Breast epithelium (tissue), 4 donors: Measurements from ENCODE around the gene CPN2. TPM values are rescaled to one million over a fixed set of nuclear protein-coding genes. Genes with fewer than 3 reads are reported as not detected.

Source experiments
- DNase-seq, 2 donors: peaks; one replicate each; pipeline ENCODE4 v3.0.0-alpha.2; 2019; ENCODE audit warnings: low spot score in 2 of 2
- H3K27ac ChIP-seq, 2 donors: fragments of 200-600 bp; sonication (generic) in 1 of 2; one replicate each; pipeline ENCODE4 v1.5.1; 2016 to 2019; ENCODE audit warnings: mild to moderate bottlenecking in 1 of 2
- H3K27me3 ChIP-seq, 2 donors: fragments of 200-600 bp; sonication (generic) in 1 of 2; one replicate each; pipeline versions ENCODE4 v1.5.1 to v1.6.0; 2017 to 2019; ENCODE audit warnings: control low read depth in 1 of 2, mild to moderate bottlenecking in 1 of 2
- H3K36me3 ChIP-seq: fragments of 200-600 bp; one replicate; pipeline ENCODE4 v1.5.1; 2019
- H3K4me1 ChIP-seq, 2 donors: fragments of 200-600 bp; sonication (generic); one replicate each; pipeline ENCODE4 v1.5.1; 2016 to 2019; ENCODE audit warnings: control low read depth in 1 of 2
- H3K4me3 ChIP-seq, 3 donors: fragments of 200-600 bp; sonication (generic); 1 replicate in 2 of 3; 2 replicates in 1 of 3; pipeline ENCODE4 v1.5.1; 2016 to 2019; ENCODE audit warnings: mild to moderate bottlenecking in 3 of 3, moderate library complexity in 2 of 3
- H3K9me3 ChIP-seq, 2 donors: fragments of 200-600 bp; sonication (generic) in 1 of 2; one replicate each; pipeline ENCODE4 v1.5.1; 2016 to 2019; ENCODE audit warnings: control low read depth in 1 of 2
- CTCF ChIP-seq, 3 donors: fragments of 450-650 bp; IDR thresholded peaks; one replicate each; pipeline ENCODE4 v1.5.1; 2016 to 2017; ENCODE audit warnings: antibody characterized with exemption in 3 of 3, mild to moderate bottlenecking in 3 of 3, moderate library complexity in 3 of 3
- POLR2A ChIP-seq: fragments of 450-650 bp; IDR thresholded peaks from one replicate; pipeline ENCODE4 v1.6.1; 2016; ENCODE audit warnings: antibody characterized with exemption, mild to moderate bottlenecking, moderate library complexity
- POLR2AphosphoS5 ChIP-seq, 3 donors: sonication (generic); formaldehyde crosslinking; IDR thresholded peaks; one replicate each; pipeline ENCODE4 v1.6.1; 2017; ENCODE audit warnings: antibody characterized with exemption in 3 of 3
- intact Hi-C: fragments of 100-400 bp; cut with DNase I; formaldehyde crosslinking; loops from one replicate; pipeline ENCODE4 v1.15.1; 2023; ENCODE audit warnings: low total_unique reads
- total RNA-seq, 3 donors: library from RNA; depleted of rRNA; stranded (reverse); fragments of >200 nt; gene quantifications; one replicate each; pipeline ENCODE4 v1.1.0, GENCODE V29; 2016

CPN2 gene, protein sequence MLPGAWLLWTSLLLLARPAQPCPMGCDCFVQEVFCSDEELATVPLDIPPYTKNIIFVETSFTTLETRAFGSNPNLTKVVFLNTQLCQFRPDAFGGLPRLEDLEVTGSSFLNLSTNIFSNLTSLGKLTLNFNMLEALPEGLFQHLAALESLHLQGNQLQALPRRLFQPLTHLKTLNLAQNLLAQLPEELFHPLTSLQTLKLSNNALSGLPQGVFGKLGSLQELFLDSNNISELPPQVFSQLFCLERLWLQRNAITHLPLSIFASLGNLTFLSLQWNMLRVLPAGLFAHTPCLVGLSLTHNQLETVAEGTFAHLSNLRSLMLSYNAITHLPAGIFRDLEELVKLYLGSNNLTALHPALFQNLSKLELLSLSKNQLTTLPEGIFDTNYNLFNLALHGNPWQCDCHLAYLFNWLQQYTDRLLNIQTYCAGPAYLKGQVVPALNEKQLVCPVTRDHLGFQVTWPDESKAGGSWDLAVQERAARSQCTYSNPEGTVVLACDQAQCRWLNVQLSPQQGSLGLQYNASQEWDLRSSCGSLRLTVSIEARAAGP
- total RNA-seq: under 1 TPM in 1 of 3 donors, not detected in 2; 0.16 TPM

DNA sequence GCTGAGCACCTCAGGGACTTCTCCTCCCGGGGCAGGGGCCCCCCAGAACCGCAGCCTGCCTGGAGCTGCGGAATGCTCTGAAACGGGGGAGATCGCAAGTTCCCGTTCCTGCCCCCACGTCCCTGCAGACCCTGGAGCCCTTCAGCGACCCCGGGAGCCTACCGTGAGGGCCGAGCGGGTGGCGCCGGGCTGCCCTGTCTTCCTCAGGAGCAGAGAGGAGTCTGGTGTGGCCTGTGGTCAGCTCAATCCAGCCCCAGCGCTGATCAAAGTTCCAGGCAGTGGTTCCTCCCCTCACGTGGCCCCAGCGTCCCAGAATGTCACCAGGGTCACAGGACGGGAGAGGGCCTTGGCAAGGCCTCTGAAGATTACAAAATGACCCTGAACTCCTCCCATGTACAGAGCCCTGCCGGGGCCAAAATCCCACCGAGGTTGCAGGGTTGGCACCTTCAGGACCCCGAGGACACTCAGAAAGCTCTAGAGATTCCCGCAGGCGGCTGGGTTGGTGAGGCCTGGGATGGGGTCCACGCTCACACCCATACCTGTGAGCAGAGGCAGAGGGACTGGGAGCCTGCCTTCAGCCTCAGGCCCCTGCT lies at the start of gene CPN2:
CPN2 (minus strand) TSS at position 249 of the 593 bp plus-strand sequence. CDS start 8,626 bp downstream, outside the sequence.
- no peak for TF ChIP-seq POLR2A
- TF ChIP-seq POLR2AphosphoS5 (IDR thresholded peaks at IDR 0.05): no peak
- TF ChIP-seq CTCF (IDR thresholded peaks at IDR 0.05): no peak
- Histone ChIP-seq H3K27me3 (no peaks in the 10 kb centered on the region), H3K4me3 (no peak within 1 kb of the TSS), H3K4me1 (no peaks in the 10 kb centered on the region), H3K27ac (no peak within 1 kb of the TSS), H3K36me3 (no peaks in the 10 kb centered on the region), H3K9me3 (no peaks in the 10 kb centered on the region)
- DNase-seq: no peak
- intact Hi-C loops: no loop called here

DNA sequence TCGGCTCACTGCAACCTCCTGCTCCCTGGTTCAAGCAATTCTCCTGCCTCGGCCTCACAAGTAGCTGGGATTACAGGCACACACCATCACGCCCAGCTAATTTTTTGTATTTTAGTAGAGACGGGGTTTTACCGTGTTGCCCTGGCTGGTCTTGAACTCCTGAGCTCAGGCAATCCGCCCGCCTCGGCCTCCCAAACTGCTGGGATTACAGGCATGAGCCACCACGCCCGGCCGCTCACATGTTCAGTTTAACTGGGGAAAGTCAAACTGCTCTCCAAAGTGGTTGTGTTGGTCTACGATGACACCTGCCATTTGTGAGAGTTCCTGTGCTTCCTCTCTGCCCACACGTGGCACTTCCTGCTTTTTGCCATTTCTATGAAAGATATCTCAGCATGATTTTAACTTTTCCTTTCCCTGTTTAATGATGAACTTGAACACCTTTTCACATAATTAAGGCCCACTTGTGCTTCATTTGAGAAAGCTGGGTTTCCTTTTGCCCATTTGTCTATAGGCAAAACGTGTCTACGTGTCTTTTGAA lies 48.8 kb upstream of the CPN2 start:
- DNase-seq: no peak
- no peaks in the 10 kb centered on the region for H3K36me3 ChIP-seq
- no peaks in the 10 kb centered on the region for H3K9me3 ChIP-seq
- TF ChIP-seq POLR2AphosphoS5 (IDR thresholded peaks at IDR 0.05): no peak
- no peak for TF ChIP-seq CTCF (IDR thresholded peaks at IDR 0.05)
- no peak for TF ChIP-seq POLR2A
- H3K4me3 ChIP-seq: no peak overlapping the region
- peaks cover 0 to 17% of the 10 kb centered on the region in 2 donors for H3K27me3 ChIP-seq
- no peak overlapping the region for H3K27ac ChIP-seq
- no peaks in the 10 kb centered on the region for H3K4me1 ChIP-seq
- intact Hi-C loops: loop anchor here (10.0 kb wide), 1 partner anchor 65 kb away; no protein-coding TSS in a partner anchor

DNA sequence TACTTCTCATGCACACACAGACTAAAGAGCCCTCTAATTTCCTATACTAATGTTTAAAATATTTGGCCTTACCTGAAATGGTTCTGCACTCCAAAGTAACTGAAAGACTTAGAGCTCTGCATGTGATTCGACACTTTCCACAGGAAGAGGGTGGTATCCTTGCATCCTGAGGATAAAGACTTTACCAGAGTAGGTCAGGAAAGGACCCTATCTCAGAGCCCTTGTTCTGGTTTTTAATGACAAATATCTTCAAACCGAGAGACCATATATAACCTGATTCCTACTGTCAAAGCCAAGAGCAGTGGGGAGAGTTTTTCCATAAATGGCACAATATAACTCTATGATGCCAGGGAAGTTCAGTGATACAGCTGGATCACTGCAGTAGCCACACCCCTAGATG lies 48.0 kb upstream of the CPN2 start, which contains the start of gene GP5:
GP5 (minus strand) TSS at position 101 of the 400 bp plus-strand sequence. CDS start 984 bp downstream, outside the sequence.
- Histone ChIP-seq H3K9me3 (no peaks in the 10 kb centered on the region), H3K4me3 (peak within 1 kb of the TSS; percentile 29 to 46 (median 32)), H3K27ac (no peak within 1 kb of the TSS), H3K36me3 (no peaks in the 10 kb centered on the region), H3K4me1 (no peaks in the 10 kb centered on the region), H3K27me3 (peaks cover 0 to 17% of the 10 kb centered on the region in 2 donors)
- intact Hi-C loops: no loop called here
- DNase-seq: no peak
- TF ChIP-seq CTCF (IDR thresholded peaks at IDR 0.05) (no peak), POLR2AphosphoS5 (IDR thresholded peaks at IDR 0.05) (no peak), POLR2A (no peak)

DNA sequence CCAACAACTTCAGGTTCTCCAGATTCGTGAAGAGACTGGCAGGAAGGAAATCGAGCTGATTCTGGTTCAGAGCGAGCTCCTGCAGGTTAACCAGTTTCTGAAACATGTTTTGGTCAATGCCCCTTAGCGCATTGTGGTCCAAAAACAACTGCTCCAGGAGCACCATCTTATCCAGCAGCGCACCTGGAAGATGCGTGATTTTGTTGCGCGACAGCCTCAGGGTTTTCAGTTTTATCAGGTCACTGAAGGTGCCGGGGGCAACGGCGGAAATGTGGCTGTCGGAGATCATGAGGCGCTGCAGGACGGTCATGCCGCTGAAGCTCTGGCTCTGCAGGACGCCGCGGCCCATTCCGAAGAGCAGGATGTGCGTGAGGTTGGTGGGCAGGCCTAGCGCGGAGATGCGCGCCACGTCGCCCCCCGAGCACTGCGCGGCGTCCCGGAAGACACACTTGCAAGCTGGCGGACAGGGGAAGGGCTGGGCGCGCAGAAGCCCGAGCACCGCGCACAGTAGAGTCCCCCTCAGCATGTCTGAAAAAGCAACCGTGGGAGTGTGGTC lies 46.7 kb upstream of the CPN2 start:
- Histone ChIP-seq H3K27me3 (peaks cover 0 to 17% of the 10 kb centered on the region in 2 donors), H3K4me1 (no peaks in the 10 kb centered on the region), H3K36me3 (no peaks in the 10 kb centered on the region), H3K9me3 (no peaks in the 10 kb centered on the region), H3K4me3 (peak overlapping the region; percentile 29 to 46 (median 32)), H3K27ac (no peak overlapping the region)
- intact Hi-C loops: no loop called here
- no peak for TF ChIP-seq CTCF (IDR thresholded peaks at IDR 0.05)
- no peak for TF ChIP-seq POLR2A
- TF ChIP-seq POLR2AphosphoS5 (IDR thresholded peaks at IDR 0.05): no peak
- DNase-seq: no peak
